ENCODE results near the gene PAK6. TPM values are rescaled to one million over a fixed set of nuclear protein-coding genes. Genes with fewer than 3 reads are reported as not detected.
A peak's percentile ranks its signal among the peaks of the same experiment; 100 is the strongest.

PAK6 gene
- total and polyA plus RNA-seq, 4 experiments from 2014 or later: 0.53 to 1.7 (median 0.67) TPM; not detected in 1

DNA sequence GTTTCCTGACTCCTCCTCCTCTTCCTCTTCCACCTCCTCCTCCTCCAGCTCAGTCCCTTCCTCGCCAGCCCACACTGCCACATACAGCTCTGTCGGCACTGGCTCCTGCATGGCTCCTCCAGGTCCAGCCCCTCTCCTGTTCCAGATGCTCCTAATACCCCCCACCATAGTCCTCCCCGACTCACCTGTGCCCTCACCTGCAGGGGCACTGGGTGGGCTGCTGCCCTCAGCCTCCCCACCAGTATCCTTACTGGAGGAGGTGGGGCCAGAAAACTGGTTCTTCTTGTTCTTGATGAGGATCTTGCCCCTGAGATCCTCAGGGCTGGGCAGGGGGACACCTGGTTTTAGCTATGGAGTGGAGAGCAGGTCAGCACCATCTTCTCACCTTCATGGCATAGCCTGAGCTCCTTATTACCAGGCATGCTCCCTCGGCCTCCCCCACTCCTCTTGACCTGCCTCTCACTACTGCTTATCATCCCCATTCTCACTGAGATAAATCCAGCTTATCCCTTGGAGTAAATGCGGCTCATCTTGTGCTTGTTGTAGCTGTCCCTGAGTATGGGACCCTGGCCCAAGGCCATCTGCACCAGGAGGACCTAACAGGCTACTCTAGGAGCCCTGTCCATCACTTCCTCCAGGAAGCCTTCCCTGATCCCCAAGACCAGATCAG lies 57.8 kb downstream of the PAK6 start:
- intact Hi-C loops (cut with micrococcal nuclease): no loop called here
- Histone ChIP-seq H3K27me3 (ENCODE audit: insufficient read depth, low read length) (no peaks in the 10 kb centered on the region), H3K27ac (ENCODE audit: low read depth, low read length) (no peak overlapping the region), H3K36me3 (ENCODE audit: insufficient read depth, low read length) (peaks cover 68% of the 10 kb centered on the region), H3K4me3 (ENCODE audit: low read length in 2 of 2) (no peak overlapping the region), H3K4me1 (ENCODE audit: insufficient read depth, low read length) (no peaks in the 10 kb centered on the region), H3K9me3 (ENCODE audit: control insufficient read depth in 1 of 2, low read length in 2 of 2) (no peaks in the 10 kb centered on the region)
- Mint-ChIP-seq H3K27me3 (no peaks in the 10 kb centered on the region), H3K27ac (peak overlapping the region in 3 of 7 donors; percentile 7 to 70 (median 69)), H3K4me1 (peaks cover 0 to 4% (median 3%) of the 10 kb centered on the region in 4 donors), H3K9me3 (peaks cover 0 to 3% (median 0%) of the 10 kb centered on the region in 8 donors), H3K36me3 (peaks cover 39 to 76% of the 10 kb centered on the region in 2 donors), H3K4me3 (no peak overlapping the region)
- ChIA-PET POLR2A (ENCODE audit: partially characterized antibody) (interaction anchor here (1.2 to 2.7 kb wide), 2 partner anchors 9 to 11 kb away, joined by 4 to 11 read pairs; partner anchors contain the start of gene PLCB2), CTCF (ENCODE audit: partially characterized antibody) (interaction anchor here (1.1 to 1.7 kb wide), 3 partner anchors 18 to 41 kb away, joined by 4 to 6 read pairs (median 4); no protein-coding TSS in a partner anchor)
- no peak for DNase-seq

DNA sequence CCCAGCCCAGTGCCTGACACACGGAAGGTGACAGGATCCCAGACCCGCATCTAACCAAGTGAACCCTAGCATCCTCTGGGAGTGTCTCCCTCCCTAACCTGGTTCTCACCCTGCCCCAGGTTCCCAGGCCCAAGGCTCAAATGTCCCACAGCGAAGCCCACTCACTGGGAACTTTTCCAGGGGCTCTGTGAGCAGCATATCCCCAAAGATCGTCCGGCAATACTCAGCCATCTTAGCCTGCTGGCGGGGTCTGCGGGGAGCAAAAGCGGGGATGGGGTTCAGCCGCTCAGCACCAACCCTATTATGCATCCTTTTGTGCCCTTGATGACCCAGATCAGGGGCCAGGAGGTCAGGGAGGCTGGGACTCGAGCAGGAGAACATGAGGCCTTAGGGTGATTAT lies 58.5 kb downstream of the PAK6 start:
- peaks cover 67% of the 10 kb centered on the region for H3K36me3 ChIP-seq (ENCODE audit: insufficient read depth, low read length)
- ChIA-PET CTCF (ENCODE audit: partially characterized antibody) (interaction anchor here (1.1 to 3.4 kb wide), 3 partner anchors 12 to 40 kb away, joined by 4 to 20 read pairs (median 6); partner anchors contain the start of gene PLCB2), POLR2A (ENCODE audit: partially characterized antibody) (interaction anchor here (1.2 to 2.5 kb wide), 2 partner anchors 10 to 11 kb away, joined by 4 to 9 read pairs; partner anchors contain the start of gene PLCB2)
- H3K27ac Mint-ChIP-seq: peak overlapping the region in 1 of 7 donors; percentile 51
- H3K4me3 ChIP-seq (ENCODE audit: low read length in 2 of 2): no peak overlapping the region
- H3K9me3 Mint-ChIP-seq: peaks cover 0 to 3% (median 0%) of the 10 kb centered on the region in 8 donors
- no peaks in the 10 kb centered on the region for H3K9me3 ChIP-seq (ENCODE audit: control insufficient read depth in 1 of 2, low read length in 2 of 2)
- H3K4me3 Mint-ChIP-seq: no peak overlapping the region
- H3K27me3 ChIP-seq (ENCODE audit: insufficient read depth, low read length): no peaks in the 10 kb centered on the region
- H3K36me3 Mint-ChIP-seq: peaks cover 41 to 76% of the 10 kb centered on the region in 2 donors
- intact Hi-C loops (cut with micrococcal nuclease): no loop called here
- H3K27me3 Mint-ChIP-seq: no peaks in the 10 kb centered on the region
- H3K27ac ChIP-seq (ENCODE audit: low read depth, low read length): no peak overlapping the region
- no peak for DNase-seq
- no peaks in the 10 kb centered on the region for H3K4me1 ChIP-seq (ENCODE audit: insufficient read depth, low read length)
- H3K4me1 Mint-ChIP-seq: peaks cover 0 to 4% (median 3%) of the 10 kb centered on the region in 4 donors

GRCh38 chr15:40298216-40298935 lies 59.5 kb downstream of the PAK6 start:
- Mint-ChIP-seq H3K4me3 (no peak overlapping the region), H3K27ac (peak overlapping the region in 1 of 7 donors; percentile 57), H3K9me3 (peaks cover 0 to 3% (median 0%) of the 10 kb centered on the region in 8 donors), H3K27me3 (no peaks in the 10 kb centered on the region), H3K4me1 (peaks cover under 1 to 4% (median 3%) of the 10 kb centered on the region in 4 donors), H3K36me3 (peaks cover 41 to 78% of the 10 kb centered on the region in 2 donors)
- no peak for DNase-seq
- H3K36me3 ChIP-seq (ENCODE audit: insufficient read depth, low read length): peaks cover 67% of the 10 kb centered on the region
- no peaks in the 10 kb centered on the region for H3K4me1 ChIP-seq (ENCODE audit: insufficient read depth, low read length)
- ChIA-PET POLR2A (ENCODE audit: partially characterized antibody) (interaction anchor here (2.5 kb wide), 1 partner anchor 10 kb away, joined by 9 read pairs; the partner anchor contains the start of gene PLCB2), CTCF (ENCODE audit: partially characterized antibody) (interaction anchor here (3.4 kb wide), 1 partner anchor 11 kb away, joined by 20 read pairs; the partner anchor contains the start of gene PLCB2)
- H3K4me3 ChIP-seq (ENCODE audit: low read length in 2 of 2): no peak overlapping the region
- no peaks in the 10 kb centered on the region for H3K9me3 ChIP-seq (ENCODE audit: control insufficient read depth in 1 of 2, low read length in 2 of 2)
- no peaks in the 10 kb centered on the region for H3K27me3 ChIP-seq (ENCODE audit: insufficient read depth, low read length)
- H3K27ac ChIP-seq (ENCODE audit: low read depth, low read length): no peak overlapping the region
- intact Hi-C loops (cut with micrococcal nuclease): no loop called here

DNA sequence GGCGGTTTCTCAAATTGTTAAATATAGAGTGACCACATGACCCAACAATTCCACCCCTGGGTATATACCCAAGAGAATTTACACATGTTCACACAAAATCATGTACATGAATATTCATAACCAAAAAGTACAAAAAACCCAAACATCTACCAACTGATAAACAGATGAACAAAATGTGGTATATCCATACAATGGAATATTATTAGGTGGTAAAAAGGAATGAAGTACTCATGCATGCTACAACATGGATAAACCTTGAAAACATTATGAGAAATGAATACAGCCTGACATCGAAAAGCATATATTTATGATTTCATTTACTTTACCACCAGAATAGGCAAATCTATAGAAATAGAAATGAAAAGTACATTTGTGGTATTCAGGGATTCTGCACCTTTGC lies 61.5 kb downstream of the PAK6 start:
- Histone ChIP-seq H3K4me1 (ENCODE audit: insufficient read depth, low read length) (peaks cover 12% of the 10 kb centered on the region), H3K9me3 (ENCODE audit: control insufficient read depth in 1 of 2, low read length in 2 of 2) (no peaks in the 10 kb centered on the region), H3K4me3 (ENCODE audit: low read length in 2 of 2) (no peak overlapping the region), H3K27ac (ENCODE audit: low read depth, low read length) (no peak overlapping the region), H3K36me3 (ENCODE audit: insufficient read depth, low read length) (peaks cover 65% of the 10 kb centered on the region), H3K27me3 (ENCODE audit: insufficient read depth, low read length) (no peaks in the 10 kb centered on the region)
- CTCF ChIA-PET (ENCODE audit: partially characterized antibody): interaction anchor here (3.4 to 23.8 kb wide), 3 partner anchors 9 to 35 kb away, joined by 20 to 634 read pairs (median 427); partner anchors contain the start of genes CCDC9B and PLCB2
- POLR2A ChIA-PET (ENCODE audit: partially characterized antibody): no interaction called here
- no peak overlapping the region for H3K4me3 Mint-ChIP-seq
- peaks cover 41 to 81% of the 10 kb centered on the region in 2 donors for H3K36me3 Mint-ChIP-seq
- peaks cover 0 to 3% (median 0%) of the 10 kb centered on the region in 8 donors for H3K9me3 Mint-ChIP-seq
- DNase-seq: no peak
- peaks cover 12 to 20% (median 16%) of the 10 kb centered on the region in 4 donors for H3K4me1 Mint-ChIP-seq
- H3K27me3 Mint-ChIP-seq: no peaks in the 10 kb centered on the region
- no peak overlapping the region for H3K27ac Mint-ChIP-seq
- intact Hi-C loops (cut with micrococcal nuclease): no loop called here

DNA sequence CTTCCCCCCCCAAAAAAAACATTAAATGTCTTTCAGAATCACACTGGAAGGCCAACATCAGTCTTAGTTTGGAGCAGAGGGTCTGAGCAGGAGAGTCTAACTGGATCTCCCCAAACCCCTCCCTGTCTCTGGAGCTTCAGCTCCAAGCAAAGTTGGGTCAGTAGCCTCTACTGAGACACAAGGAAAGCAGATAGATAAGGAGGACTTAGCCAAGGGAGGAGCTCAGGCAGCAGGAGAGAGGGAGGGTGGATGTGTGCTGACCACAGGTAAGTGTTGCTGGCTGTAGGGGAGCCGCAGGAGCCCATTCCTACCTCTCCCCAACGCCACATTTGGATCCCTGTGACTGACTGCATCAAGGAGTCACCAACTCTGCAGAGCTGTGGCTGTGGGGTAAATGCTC lies 61.9 kb downstream of the PAK6 start:
- POLR2A ChIA-PET (ENCODE audit: partially characterized antibody): interaction anchor here (0.6 kb wide), 1 partner anchor 37 kb away, joined by 3 read pairs; no protein-coding TSS in a partner anchor

GRCh38 chr15:40301467-40302179 lies 62.8 kb downstream of the PAK6 start:
- intact Hi-C loops (cut with micrococcal nuclease): no loop called here
- no peak overlapping the region for H3K27ac Mint-ChIP-seq
- H3K27ac ChIP-seq (ENCODE audit: low read depth, low read length): no peak overlapping the region

More for the DNA sequence above, 61.9 kb downstream of the PAK6 start:
- Histone ChIP-seq H3K9me3 (ENCODE audit: control insufficient read depth in 1 of 2, low read length in 2 of 2) (no peaks in the 10 kb centered on the region), H3K27me3 (ENCODE audit: insufficient read depth, low read length) (no peaks in the 10 kb centered on the region), H3K4me1 (ENCODE audit: insufficient read depth, low read length) (peaks cover 17% of the 10 kb centered on the region), H3K27ac (ENCODE audit: low read depth, low read length) (no peak overlapping the region), H3K36me3 (ENCODE audit: insufficient read depth, low read length) (peaks cover 65% of the 10 kb centered on the region), H3K4me3 (ENCODE audit: low read length in 2 of 2) (no peak overlapping the region)
- Mint-ChIP-seq H3K27me3 (no peaks in the 10 kb centered on the region), H3K27ac (no peak overlapping the region), H3K4me3 (no peak overlapping the region), H3K36me3 (peaks cover 41 to 77% of the 10 kb centered on the region in 2 donors), H3K9me3 (peaks cover 0 to 3% (median 0%) of the 10 kb centered on the region in 8 donors), H3K4me1 (peaks cover 12 to 25% (median 17%) of the 10 kb centered on the region in 4 donors)
- DNase-seq: no peak
- CTCF ChIA-PET (ENCODE audit: partially characterized antibody): interaction anchor here (3.4 to 23.8 kb wide), 3 partner anchors 9 to 34 kb away, joined by 20 to 634 read pairs (median 427); partner anchors contain the start of genes CCDC9B and PLCB2
- intact Hi-C loops (cut with micrococcal nuclease): no loop called here

More at GRCh38 chr15:40301467-40302179, 62.8 kb downstream of the PAK6 start:
- Histone ChIP-seq H3K27me3 (ENCODE audit: insufficient read depth, low read length) (no peaks in the 10 kb centered on the region), H3K36me3 (ENCODE audit: insufficient read depth, low read length) (peaks cover 63% of the 10 kb centered on the region), H3K4me1 (ENCODE audit: insufficient read depth, low read length) (peaks cover 25% of the 10 kb centered on the region), H3K4me3 (ENCODE audit: low read length in 2 of 2) (no peak overlapping the region), H3K9me3 (ENCODE audit: control insufficient read depth in 1 of 2, low read length in 2 of 2) (no peaks in the 10 kb centered on the region)
- Mint-ChIP-seq H3K27me3 (no peaks in the 10 kb centered on the region), H3K9me3 (peaks cover 0 to 3% (median 0%) of the 10 kb centered on the region in 8 donors), H3K36me3 (peaks cover 37 to 69% of the 10 kb centered on the region in 2 donors), H3K4me3 (no peak overlapping the region), H3K4me1 (peaks cover 17 to 33% (median 24%) of the 10 kb centered on the region in 4 donors)
- POLR2A ChIA-PET (ENCODE audit: partially characterized antibody): interaction anchor here (0.6 to 1.4 kb wide), 3 partner anchors 19 to 104 kb away, joined by 3 to 5 read pairs (median 3); partner anchors contain the start of gene IVD
- DNase-seq: no peak
- CTCF ChIA-PET (ENCODE audit: partially characterized antibody): interaction anchor here (1.0 to 23.8 kb wide), 4 partner anchors 21 to 122 kb away, joined by 3 to 634 read pairs (median 215); partner anchors contain the start of gene CCDC9B

Data from CD4-positive, alpha-beta memory T cell (primary cell).